Effector CD8-positive, alpha-beta T cell (primary cell): ENCODE measurements around the gene MYOM1.
"Not testable (repeated sequence)": the region's sequence is repeated elsewhere in the genome, so short reads cannot be mapped to it uniquely, and the experiment has no call there.

Experiments
- DNase-seq: peaks from one replicate; lab custom pipeline; 2025; lab: John Stamatoyannopoulos, UW

The MYOM1 gene

DNA sequence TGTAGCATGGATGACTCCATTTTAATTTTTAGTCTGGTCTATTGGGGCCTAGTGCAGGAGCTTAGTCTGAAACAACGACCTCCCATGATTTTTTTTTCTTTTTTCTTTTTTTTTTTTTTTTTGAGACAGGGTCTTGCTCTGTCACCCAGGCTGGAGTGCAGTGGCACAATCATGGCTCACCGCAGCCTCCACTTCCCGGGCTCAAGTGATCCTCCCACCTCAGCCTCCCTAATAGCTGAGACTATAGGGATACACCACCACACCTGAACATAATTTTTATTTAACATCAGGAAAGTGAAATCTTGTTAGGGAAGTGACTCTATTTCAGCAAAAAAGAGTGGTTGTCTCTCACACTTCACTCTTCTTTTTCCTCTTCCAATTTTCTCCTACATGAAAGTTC lies 191.7 kb downstream of the MYOM1 start:
- DNase-seq, result not testable (repeated sequence)

DNA sequence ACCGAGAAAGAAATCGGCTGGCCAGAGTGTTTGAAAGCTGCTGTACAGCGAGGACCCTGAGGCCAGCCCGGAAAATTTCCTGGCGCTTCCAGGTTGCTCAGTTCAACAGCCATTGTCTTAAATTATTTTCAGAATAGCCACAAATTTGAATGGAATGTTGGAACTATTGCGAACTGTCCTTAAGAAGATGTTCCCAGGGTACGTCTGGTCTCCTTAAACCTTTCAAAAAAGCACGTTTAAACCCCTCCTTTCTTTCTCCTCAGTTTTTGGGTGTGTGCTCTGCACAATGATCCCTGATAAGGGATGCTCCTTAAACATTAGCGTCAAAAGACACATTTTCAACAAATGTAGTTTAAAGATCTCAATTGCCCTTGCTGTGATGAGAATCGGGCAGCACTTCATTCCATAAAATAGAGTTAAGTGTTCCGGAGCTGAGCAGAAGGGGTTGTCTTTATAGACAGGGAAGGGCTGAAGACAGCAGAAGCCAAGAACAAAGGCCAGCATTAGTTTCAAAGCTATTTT lies 192.3 kb downstream of the MYOM1 start:
- no peak for DNase-seq

DNA sequence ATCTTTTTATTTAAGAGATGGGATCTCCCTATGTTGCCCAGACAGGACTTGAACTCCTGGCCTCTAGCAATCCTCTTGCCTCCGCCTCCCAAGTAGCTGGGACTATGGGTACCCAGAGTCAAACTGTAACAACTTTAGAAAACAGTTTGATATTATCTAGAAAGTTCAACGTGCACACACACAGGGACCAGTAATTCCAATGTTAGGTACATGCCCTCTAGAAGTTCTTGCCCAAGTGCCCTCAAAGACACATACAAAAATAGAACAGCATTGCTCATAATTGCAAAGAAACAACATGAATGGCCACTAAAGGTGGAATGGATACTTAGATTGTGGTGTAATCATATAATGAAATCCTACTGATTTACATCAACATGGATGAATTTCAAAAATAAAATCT lies 194.2 kb downstream of the MYOM1 start:
- DNase-seq, result no peak

DNA sequence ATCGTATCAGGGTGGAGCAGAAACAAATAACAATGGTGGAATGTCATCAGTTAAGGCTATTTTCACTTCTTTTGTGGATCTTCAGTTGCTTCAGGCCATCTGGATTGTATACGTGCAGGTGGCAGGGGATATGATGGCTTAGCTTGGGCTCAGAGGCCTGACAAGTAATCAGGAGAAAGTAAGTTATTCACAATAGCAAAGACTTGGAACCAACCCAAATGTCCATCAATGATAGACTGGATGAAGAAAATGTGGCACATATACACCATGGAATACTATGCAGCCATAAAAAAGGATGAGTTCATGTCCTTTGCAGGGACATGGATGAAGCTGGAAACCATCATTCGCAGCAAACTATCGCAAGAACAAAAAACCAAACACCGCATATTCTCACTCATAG lies 196.2 kb downstream of the MYOM1 start:
- not testable (repeated sequence) for DNase-seq
